Cardiac fibroblast (primary cell): ENCODE results near the gene DHRS9.

Experiments used
- DNase-seq, 2 donors: peaks; one replicate each; pipeline versions ENCODE4 v3.0.0 to v3.0.0-alpha.2; 2010; ENCODE audit warnings: low read depth in 2 of 2
- H3K4me3 ChIP-seq, 2 donors: replicated peaks in 1 of 2; 1 replicate in 1 of 2; 2 replicates in 1 of 2; pipeline ENCODE4 v1.5.1; 2011; ENCODE audit warnings: low read depth in 2 of 2, low read length in 2 of 2, mild to moderate bottlenecking in 2 of 2, moderate library complexity in 1 of 2
- CTCF ChIP-seq: IDR thresholded peaks from one replicate; pipeline ENCODE4 v1.5.1; 2011; ENCODE audit warnings: low read depth, mild to moderate bottlenecking, low read length, inconsistent platforms

Gene DHRS9

GRCh38 chr2:169065422-169065821, 3.9 kb upstream of the DHRS9 start:
- TF ChIP-seq CTCF: no peak
- no peak overlapping the region for H3K4me3 ChIP-seq
- DNase-seq: no peak

GRCh38 chr2:169065864-169066517, 3.4 kb upstream of the DHRS9 start:
- TF ChIP-seq CTCF: no peak
- H3K4me3 ChIP-seq: no peak overlapping the region
- DNase-seq: no peak

- DNase-seq: no peak
- no peak overlapping the region for H3K4me3 ChIP-seq
- no peak for TF ChIP-seq CTCF
Observed at GRCh38 chr2:169066897-169067296, 2.5 kb upstream of the DHRS9 start.

GRCh38 chr2:169069833-169070232, 470 bp downstream of the DHRS9 start:
- peak overlapping the region in 1 of 2 donors; percentile 19 for H3K4me3 ChIP-seq
- no peak for DNase-seq
- no peak for TF ChIP-seq CTCF

GRCh38 chr2:169071455-169071854, 2.1 kb downstream of the DHRS9 start:
- no peak for TF ChIP-seq CTCF
- DNase-seq: peak in 1 of 2 donors; percentile 56
- no peak overlapping the region for H3K4me3 ChIP-seq

GRCh38 chr2:169072163-169072925, 3.0 kb downstream of the DHRS9 start:
- DNase-seq: no peak
- H3K4me3 ChIP-seq: no peak overlapping the region
- TF ChIP-seq CTCF: no peak
